IPS-18a (cell line): ENCODE measurements around the gene TRAK1.

Experiments used
- H3K27ac ChIP-seq: one replicate; pipeline ENCODE4 v1.5.1; 2013; ENCODE audit warnings: low read length
- H3K27me3 ChIP-seq: one replicate; pipeline ENCODE4 v1.6.1; 2013; ENCODE audit warnings: mild to moderate bottlenecking, low read length; ENCODE audit not compliant: control insufficient read depth, insufficient read depth
- H3K36me3 ChIP-seq: one replicate; pipeline ENCODE4 v1.6.1; 2013; ENCODE audit warnings: low read depth, low read length; ENCODE audit not compliant: control insufficient read depth
- H3K4me1 ChIP-seq: one replicate; pipeline ENCODE4 v1.6.1; 2013; ENCODE audit warnings: low read depth, low read length; ENCODE audit not compliant: control insufficient read depth
- H3K4me3 ChIP-seq: one replicate; pipeline ENCODE4 v1.5.1; 2013; ENCODE audit warnings: low read length
- H3K9ac ChIP-seq: one replicate; pipeline ENCODE4 v1.6.1; 2013; ENCODE audit warnings: mild to moderate bottlenecking, low read length, moderate library complexity
- H3K9me3 ChIP-seq: one replicate; pipeline ENCODE4 v1.6.1; 2013; ENCODE audit warnings: low read depth, low read length; ENCODE audit not compliant: control insufficient read depth

The TRAK1 gene

GRCh38 chr3:42070089-42070488 lies 21.1 kb upstream of the TRAK1 start:
- Histone ChIP-seq H3K9ac (no peak overlapping the region), H3K27ac (no peak overlapping the region), H3K4me3 (no peak overlapping the region), H3K9me3 (no peaks in the 10 kb centered on the region), H3K27me3 (no peaks in the 10 kb centered on the region), H3K36me3 (no peaks in the 10 kb centered on the region), H3K4me1 (peaks cover 32% of the 10 kb centered on the region)

DNA sequence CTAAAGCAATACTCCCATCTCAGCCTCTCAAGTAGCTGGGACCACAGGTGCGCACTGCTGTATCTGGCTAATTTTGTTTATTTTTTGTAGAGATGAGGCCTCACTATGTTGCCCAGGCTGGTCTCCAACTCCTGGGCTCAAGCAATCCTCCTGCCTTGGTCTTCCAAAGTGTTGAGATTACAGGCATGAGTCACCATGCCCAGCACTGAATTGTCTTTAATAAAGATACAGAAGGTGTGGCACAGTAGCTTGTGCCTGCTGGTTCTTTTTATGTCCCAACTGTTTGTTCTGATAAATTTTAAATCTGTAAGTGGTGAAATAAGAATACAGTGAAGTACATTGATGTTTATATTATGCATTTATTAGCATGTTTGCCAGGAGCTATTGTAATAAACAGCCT lies 20.6 kb upstream of the TRAK1 start:
- Histone ChIP-seq H3K9me3 (no peaks in the 10 kb centered on the region), H3K27me3 (no peaks in the 10 kb centered on the region), H3K36me3 (no peaks in the 10 kb centered on the region), H3K4me3 (no peak overlapping the region), H3K27ac (no peak overlapping the region), H3K4me1 (peaks cover 32% of the 10 kb centered on the region), H3K9ac (no peak overlapping the region)

DNA sequence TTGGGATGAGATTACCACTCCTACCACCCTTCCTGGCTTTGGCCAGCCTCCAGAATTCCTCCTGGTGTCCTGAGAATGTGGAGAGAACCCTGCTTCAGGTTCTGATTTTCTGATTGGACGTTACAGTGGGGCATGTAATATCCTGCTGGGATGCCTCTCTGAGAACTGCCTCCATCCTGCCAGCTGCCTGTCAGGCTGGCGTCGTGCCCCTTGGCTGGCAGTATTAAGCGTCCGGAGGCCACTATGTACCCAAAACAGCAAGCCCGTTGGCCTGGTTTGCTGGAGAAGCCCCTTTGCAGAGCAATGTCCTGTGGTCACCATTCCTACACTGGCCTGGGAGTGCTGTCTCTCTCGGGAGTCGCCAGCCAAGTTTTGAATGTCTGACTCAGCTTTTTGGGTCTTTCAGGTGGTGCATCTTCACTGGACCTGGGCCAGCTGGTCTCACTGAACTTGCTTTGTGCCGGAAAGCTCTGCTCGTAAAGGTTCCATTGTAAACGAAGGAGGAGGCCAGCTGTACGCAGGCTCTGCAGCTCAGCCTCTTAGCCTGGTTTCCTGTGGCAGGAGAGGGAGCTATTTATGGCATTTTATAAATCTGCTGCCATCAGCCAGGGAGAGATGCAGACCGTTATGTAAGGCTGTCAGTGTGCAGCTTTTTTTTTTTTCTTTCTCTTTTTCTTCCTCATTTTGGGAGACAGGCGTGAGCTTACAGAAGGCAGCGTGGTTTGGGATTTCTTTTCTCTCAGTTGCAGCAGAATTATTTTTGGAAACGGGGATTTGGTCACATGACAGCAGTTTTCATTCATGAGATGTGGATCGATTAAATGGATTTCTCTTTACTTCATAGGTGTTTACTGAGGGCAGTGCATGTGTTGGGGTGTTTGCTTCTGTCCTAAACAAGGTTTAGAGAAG lies 19.0 kb upstream of the TRAK1 start:
- Histone ChIP-seq H3K9me3 (no peaks in the 10 kb centered on the region), H3K9ac (no peak overlapping the region), H3K4me3 (no peak overlapping the region), H3K4me1 (peaks cover 20% of the 10 kb centered on the region), H3K36me3 (no peaks in the 10 kb centered on the region), H3K27me3 (no peaks in the 10 kb centered on the region), H3K27ac (no peak overlapping the region)

GRCh38 chr3:42072831-42073301 lies 18.3 kb upstream of the TRAK1 start:
- H3K4me3 ChIP-seq, result no peak overlapping the region
- no peak overlapping the region for H3K27ac ChIP-seq
- no peaks in the 10 kb centered on the region for H3K9me3 ChIP-seq
- no peaks in the 10 kb centered on the region for H3K36me3 ChIP-seq
- H3K27me3 ChIP-seq, result no peaks in the 10 kb centered on the region
- no peak overlapping the region for H3K9ac ChIP-seq
- peaks cover 16% of the 10 kb centered on the region for H3K4me1 ChIP-seq

DNA sequence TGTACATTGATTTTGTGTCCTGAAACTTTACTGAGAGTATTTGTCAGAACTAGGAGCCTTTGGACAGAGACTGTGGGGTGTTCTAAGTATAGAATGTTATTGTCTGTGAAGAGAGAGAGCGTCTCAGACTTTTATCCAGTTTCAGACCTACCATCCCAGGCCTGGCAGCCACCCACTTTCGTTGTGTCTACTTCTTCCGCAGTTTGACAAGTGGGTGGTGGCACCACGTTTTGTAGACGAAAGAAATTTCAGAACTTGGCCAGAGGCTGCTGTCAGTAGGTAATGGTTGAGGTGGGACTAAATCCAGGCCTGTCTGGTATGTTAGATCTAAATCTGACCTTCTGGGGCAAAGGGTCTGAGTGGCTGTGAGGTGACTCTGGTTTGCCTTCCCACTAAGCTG lies 13.4 kb upstream of the TRAK1 start:
- no peak overlapping the region for H3K4me3 ChIP-seq
- no peaks in the 10 kb centered on the region for H3K27me3 ChIP-seq
- no peak overlapping the region for H3K27ac ChIP-seq
- H3K9ac ChIP-seq, result no peak overlapping the region
- H3K36me3 ChIP-seq, result no peaks in the 10 kb centered on the region
- H3K4me1 ChIP-seq, result peaks cover 12% of the 10 kb centered on the region
- no peaks in the 10 kb centered on the region for H3K9me3 ChIP-seq

- Histone ChIP-seq H3K4me1 (peaks cover 12% of the 10 kb centered on the region), H3K36me3 (no peaks in the 10 kb centered on the region)
Observed at GRCh38 chr3:42078677-42079076, 12.5 kb upstream of the TRAK1 start.

DNA sequence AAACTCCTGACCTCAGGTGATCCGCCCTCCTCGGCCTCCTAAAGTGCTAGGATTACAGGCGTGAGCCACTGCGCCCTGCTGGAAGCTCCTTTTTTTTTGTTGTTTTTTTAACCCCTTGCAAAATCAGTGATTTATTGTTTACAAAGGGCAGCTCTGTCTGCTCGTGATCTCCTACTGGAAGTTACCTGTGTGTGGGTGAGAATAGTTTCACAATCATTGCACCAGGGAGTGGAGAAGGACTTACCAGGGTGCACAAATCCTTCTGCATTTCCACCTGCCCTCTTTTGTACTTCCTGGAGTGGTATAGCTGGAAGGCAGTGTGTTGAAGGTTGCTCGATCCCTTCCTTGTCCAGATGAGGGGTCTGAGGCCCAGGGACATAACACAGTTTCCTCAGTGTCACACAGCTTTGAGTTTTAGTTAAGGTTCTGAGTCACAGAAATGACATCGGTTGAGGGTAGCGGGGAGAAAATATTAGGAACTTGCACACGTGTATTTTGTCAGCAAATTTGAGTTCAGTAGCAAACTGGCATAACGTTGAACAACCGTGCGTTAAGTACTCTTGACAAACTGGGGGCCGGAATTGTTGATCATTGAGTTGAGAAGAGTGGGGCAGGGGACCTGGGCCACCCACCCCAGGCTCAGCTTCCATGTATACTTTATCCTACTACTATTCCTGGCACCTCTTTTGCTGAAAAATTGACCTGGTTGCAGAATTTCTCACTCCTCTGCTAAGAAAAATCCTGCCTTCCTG lies 11.3 kb upstream of the TRAK1 start:
- Histone ChIP-seq H3K27me3 (no peaks in the 10 kb centered on the region), H3K36me3 (no peaks in the 10 kb centered on the region), H3K9me3 (no peaks in the 10 kb centered on the region), H3K4me1 (peaks cover 12% of the 10 kb centered on the region), H3K9ac (no peak overlapping the region), H3K27ac (no peak overlapping the region), H3K4me3 (no peak overlapping the region)

More at GRCh38 chr3:42078677-42079076, 12.5 kb upstream of the TRAK1 start:
- H3K4me3 ChIP-seq, result no peak overlapping the region
- no peak overlapping the region for H3K9ac ChIP-seq
- no peak overlapping the region for H3K27ac ChIP-seq
- H3K27me3 ChIP-seq, result no peaks in the 10 kb centered on the region
- no peaks in the 10 kb centered on the region for H3K9me3 ChIP-seq

DNA sequence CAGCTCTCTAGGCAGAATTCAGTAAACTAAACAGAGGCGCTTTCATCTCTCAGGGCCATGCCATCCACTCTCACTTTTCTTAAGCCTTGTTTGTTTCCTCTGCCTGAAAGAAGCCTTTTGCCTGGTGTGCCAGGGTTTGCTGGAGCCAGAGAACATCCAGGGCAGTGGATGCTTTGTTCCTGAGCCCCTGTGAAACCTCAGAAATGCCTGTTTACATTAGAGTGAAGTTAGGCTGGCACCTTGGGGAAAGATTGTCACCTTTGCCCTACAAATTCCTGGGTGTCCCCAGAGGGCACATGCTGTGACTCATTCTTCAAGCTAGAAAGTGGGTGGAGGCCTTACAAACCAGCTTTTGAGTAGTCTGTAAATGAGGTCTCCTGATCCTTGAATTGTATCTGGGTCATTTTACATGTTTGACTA lies 10.7 kb upstream of the TRAK1 start:
- H3K9me3 ChIP-seq, result no peaks in the 10 kb centered on the region
- peaks cover 12% of the 10 kb centered on the region for H3K4me1 ChIP-seq
- no peaks in the 10 kb centered on the region for H3K27me3 ChIP-seq
- no peak overlapping the region for H3K4me3 ChIP-seq
- H3K9ac ChIP-seq, result no peak overlapping the region
- H3K27ac ChIP-seq, result no peak overlapping the region
- no peaks in the 10 kb centered on the region for H3K36me3 ChIP-seq

DNA sequence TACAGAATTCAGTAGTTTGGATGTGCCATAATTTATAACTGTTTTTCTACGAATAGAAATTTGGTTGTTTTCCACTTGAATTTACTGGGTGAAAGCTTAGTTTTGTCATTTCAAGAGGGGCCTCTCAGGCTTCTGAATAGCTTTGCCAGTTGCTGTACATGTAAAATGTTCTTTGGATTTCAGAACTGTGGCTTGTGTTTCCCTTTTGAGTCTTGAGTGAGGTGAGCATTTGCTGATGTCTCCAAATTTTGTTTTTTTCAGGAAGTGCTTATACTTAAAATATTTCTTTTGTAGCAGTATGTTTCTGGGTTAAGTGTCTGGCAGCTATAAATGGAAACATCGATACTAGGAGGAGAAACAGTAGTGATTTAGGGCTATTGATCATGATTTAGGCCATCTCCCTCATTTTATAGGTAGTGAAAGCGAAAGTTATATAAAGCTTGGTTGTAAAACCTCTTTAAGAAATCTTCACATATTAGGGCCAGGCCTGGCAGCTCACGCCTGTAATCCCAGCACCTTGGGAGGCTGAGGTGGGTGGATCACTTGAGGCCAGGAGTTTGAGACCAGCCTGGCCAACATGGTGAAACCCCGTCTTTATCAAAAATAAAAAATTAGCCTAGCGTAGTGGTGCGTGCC lies 9.2 kb upstream of the TRAK1 start:
- Histone ChIP-seq H3K9ac (no peak overlapping the region), H3K9me3 (no peaks in the 10 kb centered on the region), H3K36me3 (no peaks in the 10 kb centered on the region), H3K4me1 (peaks cover 12% of the 10 kb centered on the region), H3K27ac (no peak overlapping the region), H3K27me3 (no peaks in the 10 kb centered on the region), H3K4me3 (no peak overlapping the region)

GRCh38 chr3:42084586-42084985 lies 6.6 kb upstream of the TRAK1 start:
- no peaks in the 10 kb centered on the region for H3K36me3 ChIP-seq
- H3K27ac ChIP-seq, result no peak overlapping the region
- no peaks in the 10 kb centered on the region for H3K27me3 ChIP-seq
- no peak overlapping the region for H3K9ac ChIP-seq
- no peak overlapping the region for H3K4me3 ChIP-seq
- peaks cover 12% of the 10 kb centered on the region for H3K4me1 ChIP-seq
- no peaks in the 10 kb centered on the region for H3K9me3 ChIP-seq

GRCh38 chr3:42085641-42086376 lies 5.3 kb upstream of the TRAK1 start:
- peaks cover under 1% of the 10 kb centered on the region for H3K4me1 ChIP-seq
- no peak overlapping the region for H3K9ac ChIP-seq
- no peak overlapping the region for H3K4me3 ChIP-seq
- H3K27me3 ChIP-seq, result no peaks in the 10 kb centered on the region
- H3K36me3 ChIP-seq, result no peaks in the 10 kb centered on the region
- no peak overlapping the region for H3K27ac ChIP-seq
- no peaks in the 10 kb centered on the region for H3K9me3 ChIP-seq
